Germinal center (tissue), 1 donor: Measurements from ENCODE around the gene USHBP1.
"Not testable (repeated sequence)": the region's sequence is repeated elsewhere in the genome, so short reads cannot be mapped to it uniquely, and the experiment has no call there.

ENCODE experiments used
- DNase-seq: peaks from one replicate; pipeline ENCODE4 v3.0.0; 2012; ENCODE audit warnings: mixed read lengths, low spot score

Gene USHBP1

DNA sequence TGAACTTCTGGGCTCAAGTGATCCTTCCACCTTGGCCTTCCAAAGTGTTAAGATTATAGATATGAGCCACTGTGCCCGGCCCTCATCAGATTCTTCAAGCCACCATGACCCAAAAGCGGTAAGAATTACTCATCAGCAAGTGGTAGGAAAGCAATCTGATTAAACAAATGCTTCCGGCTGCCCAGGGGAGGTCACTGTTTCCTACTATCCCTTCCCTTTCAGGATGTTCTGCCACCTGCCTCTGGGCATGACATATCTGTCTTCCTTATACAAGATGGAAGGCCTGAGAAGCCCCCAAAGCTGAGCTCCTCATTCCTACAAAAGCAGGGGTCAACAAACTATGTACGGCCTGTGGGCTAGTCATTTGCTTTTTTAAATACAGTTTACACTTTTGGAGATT lies 31.7 kb upstream of the USHBP1 start:
- no peak for DNase-seq

DNA sequence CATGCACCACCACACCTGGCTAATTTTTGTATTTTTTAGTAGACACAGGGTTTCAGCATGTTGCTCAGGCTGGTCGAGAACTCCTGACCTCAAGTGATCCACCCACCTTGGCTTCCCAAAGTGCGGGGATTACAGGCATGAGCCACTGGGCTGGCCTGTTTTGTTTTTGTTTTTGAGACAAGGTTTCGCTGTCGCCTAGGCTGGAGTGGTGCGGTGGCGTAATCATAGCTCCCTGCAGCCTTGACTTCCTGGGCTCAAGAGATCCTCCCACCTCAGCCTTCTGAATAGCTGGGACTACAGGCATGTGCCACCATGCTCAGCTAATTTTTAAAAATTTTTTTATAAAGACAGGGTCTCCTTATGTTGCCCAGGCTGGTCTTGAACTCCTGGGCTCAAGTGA lies 31.0 kb upstream of the USHBP1 start:
- not testable (repeated sequence) for DNase-seq

DNA sequence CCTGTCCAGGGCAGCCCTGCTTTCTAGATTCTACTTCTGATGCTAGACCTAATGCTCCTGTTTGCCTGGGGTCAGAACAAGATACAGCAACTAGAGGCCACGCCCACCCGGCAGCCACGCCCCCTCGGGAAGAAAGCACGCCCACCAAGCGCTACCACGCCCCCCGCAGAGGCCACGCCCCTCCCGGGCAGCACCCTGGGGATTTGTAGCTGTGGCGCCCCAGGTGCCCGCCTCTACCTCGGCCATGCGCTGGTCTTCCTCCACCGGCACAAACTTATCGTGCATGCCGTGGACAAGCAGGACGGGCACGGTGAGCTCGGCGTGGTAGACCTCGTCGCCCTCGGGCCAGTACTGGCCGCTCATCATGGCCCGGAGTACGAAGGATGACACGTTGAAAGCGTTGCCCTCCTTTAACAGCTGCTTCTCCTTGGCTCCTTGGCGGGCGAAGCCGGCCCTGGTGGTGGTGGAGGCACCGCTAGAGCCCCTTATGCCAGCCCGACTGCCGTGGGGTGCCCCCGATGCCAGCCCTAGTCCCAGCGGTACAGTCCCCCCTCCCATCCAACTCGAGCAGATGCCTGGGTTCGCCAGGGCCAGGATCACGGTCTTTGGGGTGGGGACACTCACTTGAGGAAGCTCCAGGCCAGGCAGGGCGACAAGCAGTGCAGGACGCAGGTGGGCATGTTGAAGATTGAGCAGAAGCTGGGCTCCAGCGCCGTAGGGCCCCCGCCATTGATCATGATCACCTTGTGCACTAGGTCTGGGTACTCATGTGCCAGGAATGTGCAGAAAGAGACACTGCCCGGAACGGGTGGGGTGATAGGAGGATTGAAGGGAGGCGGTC lies 29.7 kb upstream of the USHBP1 start:
- DNase-seq: peak; percentile 73

DNA sequence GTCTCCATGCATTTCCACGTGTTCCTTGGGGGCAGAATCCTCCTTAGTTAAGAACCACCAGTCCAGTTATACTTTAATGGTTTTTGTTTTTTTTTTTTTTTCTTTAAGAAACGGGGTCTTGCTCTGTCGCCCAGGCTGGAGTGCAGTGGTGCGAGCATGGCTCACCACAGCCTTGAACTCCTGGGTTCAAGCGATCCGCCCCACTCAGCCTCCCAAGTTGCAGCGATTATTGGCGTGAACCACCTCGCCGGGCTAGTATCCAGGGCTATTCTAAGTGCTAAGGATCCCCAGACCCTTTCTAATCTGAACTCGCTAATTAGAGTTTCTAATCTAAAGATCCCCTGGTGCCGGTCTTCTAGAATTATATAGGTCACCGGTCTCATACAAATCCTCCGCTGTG lies 29.1 kb upstream of the USHBP1 start:
- DNase-seq: no peak

DNA sequence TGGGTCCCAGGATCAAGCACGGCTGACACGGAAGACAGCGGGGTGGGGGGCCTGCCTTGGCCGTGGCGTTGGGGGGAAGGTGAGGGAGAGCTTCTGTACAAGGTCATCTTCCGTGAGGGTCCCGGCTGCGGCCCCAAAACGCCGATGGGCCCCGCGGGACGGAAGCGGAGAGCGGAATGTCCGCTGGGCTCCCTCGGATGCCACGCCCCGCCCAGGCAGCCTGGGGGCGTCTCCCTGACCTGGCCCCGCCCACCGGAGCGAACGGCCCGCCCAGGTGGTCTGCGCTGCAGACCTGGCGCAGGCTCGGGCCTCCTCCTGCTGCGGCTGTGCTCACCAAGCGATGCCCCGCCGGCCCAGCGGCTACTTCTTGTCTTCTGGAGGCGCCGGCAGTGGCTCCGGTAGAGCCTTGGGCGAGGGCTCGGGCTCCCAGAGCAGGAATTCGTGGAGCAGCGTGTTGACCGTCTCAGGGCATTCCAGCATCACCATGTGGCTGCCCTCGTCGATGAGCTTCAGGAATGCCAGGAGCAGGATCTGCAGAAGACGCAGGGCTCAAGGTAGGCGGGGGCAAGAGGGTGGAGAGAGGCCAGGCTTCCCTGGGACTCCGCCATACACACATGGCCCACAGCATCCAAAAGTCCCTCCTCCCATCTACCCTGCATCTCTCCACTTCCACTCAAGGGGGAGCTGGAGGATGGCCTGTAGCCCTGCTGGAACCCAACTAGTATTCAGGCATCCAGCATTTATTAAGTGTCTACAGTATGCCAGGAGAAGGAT lies 27.9 kb upstream of the USHBP1 start:
- peak; percentile 96 for DNase-seq

- DNase-seq: peak; percentile 91
These were observed 24.9 kb upstream of the USHBP1 start for GRCh38 chr19:17289489-17289888.

- no peak for DNase-seq
These were observed 22.2 kb upstream of the USHBP1 start for GRCh38 chr19:17286752-17287151.

GRCh38 chr19:17286263-17286662 lies 21.7 kb upstream of the USHBP1 start:
- DNase-seq: no peak

GRCh38 chr19:17285415-17286135 lies 21.0 kb upstream of the USHBP1 start:
- DNase-seq: no peak

- no peak for DNase-seq
These were observed 19.0 kb upstream of the USHBP1 start for GRCh38 chr19:17283504-17283996.

DNA sequence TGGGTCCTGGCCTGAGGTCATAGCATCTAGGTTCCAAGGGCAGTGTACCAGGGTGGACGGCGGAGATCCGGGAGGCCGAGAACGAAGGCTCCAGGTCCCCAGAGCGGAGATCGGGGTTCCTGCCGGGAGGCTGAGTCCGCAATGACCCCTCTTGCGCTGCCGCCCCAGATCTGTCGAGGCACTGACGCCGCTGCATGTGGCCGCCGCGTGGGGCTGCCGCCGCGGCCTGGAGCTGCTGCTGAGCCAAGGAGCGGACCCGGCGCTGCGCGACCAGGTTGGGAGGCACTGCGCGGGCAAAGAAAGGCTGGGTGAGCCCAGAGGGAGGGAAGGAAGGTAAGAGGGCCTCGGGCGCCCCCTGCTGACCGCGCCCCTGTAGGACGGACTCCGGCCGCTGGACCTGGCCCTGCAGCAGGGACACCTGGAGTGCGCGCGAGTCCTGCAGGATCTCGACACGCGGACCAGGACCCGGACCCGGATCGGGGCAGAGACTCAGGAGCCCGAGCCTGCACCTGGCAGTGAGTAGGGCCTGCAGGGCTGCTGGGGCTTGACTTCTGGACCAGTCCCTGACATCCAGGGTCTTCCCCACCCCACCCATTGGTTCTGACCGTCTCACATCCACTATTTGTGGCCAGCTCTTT lies 18.1 kb upstream of the USHBP1 start:
- peak; percentile 84 for DNase-seq

- DNase-seq: peak; percentile 84
These were observed 17.1 kb upstream of the USHBP1 start, which contains the start of gene ANKLE1 for GRCh38 chr19:17281391-17282304. TSS of gene ANKLE1 (plus strand) at chr19:17281901. CDS start at chr19:17281921, 20 bp downstream.

DNA sequence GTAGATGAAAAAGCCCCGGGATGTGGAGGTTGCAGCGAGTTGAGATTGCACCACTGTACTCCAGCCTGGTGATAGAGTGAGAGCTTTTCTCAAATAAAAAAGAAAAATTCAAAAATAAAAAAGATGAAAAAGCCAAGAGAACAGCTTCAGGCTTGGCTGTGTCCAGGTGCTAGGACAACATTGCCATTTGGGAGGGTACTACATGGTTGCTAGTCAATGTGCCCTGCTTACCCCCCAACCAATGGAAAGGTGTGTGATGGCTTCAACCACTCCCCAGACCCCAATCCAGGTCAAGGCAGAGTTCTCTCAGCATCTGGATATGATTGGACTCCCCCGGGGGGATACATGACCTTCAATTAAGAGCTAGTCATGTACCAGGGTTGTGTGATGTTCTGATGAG lies 14.9 kb upstream of the USHBP1 start:
- no peak for DNase-seq

- DNase-seq: no peak
These were observed 11.1 kb upstream of the USHBP1 start for GRCh38 chr19:17275441-17276175.

GRCh38 chr19:17274892-17275291 lies 10.3 kb upstream of the USHBP1 start:
- not testable (repeated sequence) for DNase-seq

GRCh38 chr19:17268754-17269153 lies 4.2 kb upstream of the USHBP1 start:
- DNase-seq: no peak

- peak; percentile 99 for DNase-seq
These were observed 2.6 kb upstream of the USHBP1 start, which contains the start of gene BABAM1 for GRCh38 chr19:17266975-17267788. TSS of gene BABAM1 (plus strand) at chr19:17267443. CDS start at chr19:17268807, 1,364 bp downstream.

DNA sequence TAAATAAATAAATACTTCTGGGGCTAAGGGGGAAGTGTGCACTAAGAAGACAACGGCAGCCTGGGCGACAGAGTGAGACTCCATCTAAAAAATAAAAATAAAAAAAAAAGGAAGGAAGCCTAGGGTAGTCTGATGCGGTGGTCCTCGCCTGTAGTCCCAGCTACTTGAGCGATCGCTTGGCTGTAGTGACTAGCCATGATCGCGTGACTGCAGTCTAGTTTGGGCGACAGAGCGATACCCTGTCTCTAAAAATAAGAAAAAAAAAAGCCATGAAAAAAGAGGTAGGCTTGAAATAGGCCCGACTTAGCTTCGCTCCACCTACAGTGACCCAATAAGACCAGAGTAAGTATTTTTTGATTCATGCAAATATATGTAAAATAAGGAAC lies 2.0 kb upstream of the USHBP1 start:
- DNase-seq: no peak

DNA sequence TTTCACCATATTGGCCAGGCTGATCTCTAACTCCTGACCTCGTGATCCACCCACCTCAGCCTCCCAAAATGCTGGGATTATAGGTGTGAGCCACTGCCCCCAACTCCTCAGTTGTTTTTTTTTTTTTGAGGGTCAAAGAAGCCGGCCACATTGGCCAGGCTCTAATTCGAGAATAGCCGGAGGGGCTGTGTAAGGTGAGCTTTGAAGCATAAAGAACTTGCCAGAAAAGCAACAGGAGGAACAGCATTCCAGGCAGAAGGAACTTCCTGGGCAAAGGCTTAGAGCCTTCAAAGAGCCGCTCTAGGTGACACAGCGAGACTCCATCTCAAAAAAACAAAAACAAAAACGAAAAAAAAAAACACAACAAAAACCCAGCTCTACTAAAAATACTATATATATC lies 1.5 kb upstream of the USHBP1 start:
- DNase-seq: no peak
